Endothelial cell of umbilical vein (primary cell): ENCODE data around the gene PRR15L. TPM values are rescaled to one million over a fixed set of nuclear protein-coding genes. Genes with fewer than 3 reads are reported as not detected.

Experiments
- BruUV-seq: library from RNA; stranded (reverse); fragments of 400-500 nt; replicated peaks from 2 replicates; lab custom pipeline; 2021; lab: Mats Ljungman, UMichigan
- CTCF ChIA-PET: fragments of 300-600, 350-600 bp; sonication (Branson Sonifier 250); formaldehyde crosslinking; loops from one replicate; lab custom pipeline; 2021; ENCODE audit warnings: antibody characterized with exemption, inconsistent platforms; lab: Charles Lee
- POLR2A ChIA-PET: fragments of 300-600, 350-600 bp; sonication (Branson Sonifier 250); formaldehyde crosslinking; loops from one replicate; lab custom pipeline; 2021; ENCODE audit warnings: antibody characterized with exemption, inconsistent platforms; lab: Charles Lee
- DNase-seq: peaks from one replicate; pipeline ENCODE4 v3.0.0-alpha.2; 2011; ENCODE audit warnings: low read depth, low spot score
- FAIRE-seq: peaks from 2 replicates; lab custom pipeline; 2011; peaks lifted over from hg19 to GRCh38; lab: Jason Lieb, UNC
- H2AFZ ChIP-seq: 2 replicates; pipeline ENCODE4 v1.6.0; 2012; ENCODE audit warnings: low read depth, low read length, control low read depth, inconsistent platforms
- H3K27ac ChIP-seq: 2 replicates; pipeline ENCODE4 v1.5.1; 2011; ENCODE audit warnings: low read depth, mild to moderate bottlenecking, control low read depth, low read length, moderate library complexity; ENCODE audit not compliant: insufficient read depth
- H3K27me3 ChIP-seq, 2 experiments: 2 replicates each; pipeline versions ENCODE4 v1.6.0 to v1.6.1; 2011; ENCODE audit warnings: low read length in 2 of 2, mixed read lengths in 1 of 2; ENCODE audit not compliant: control insufficient read depth in 2 of 2, insufficient read depth in 2 of 2
- H3K36me3 ChIP-seq, 2 experiments: 2 replicates in 1 of 2; 3 replicates in 1 of 2; pipeline ENCODE4 v1.5.1; 2011; ENCODE audit warnings: low read length in 2 of 2, mild to moderate bottlenecking in 1 of 2, moderate library complexity in 1 of 2; ENCODE audit not compliant: control insufficient read depth in 2 of 2, insufficient read depth in 2 of 2; ENCODE audit errors: extremely low read depth in 1 of 2
- H3K4me1 ChIP-seq: 3 replicates; pipeline ENCODE4 v1.5.1; 2011; ENCODE audit warnings: mild to moderate bottlenecking, low read length; ENCODE audit not compliant: control insufficient read depth, insufficient read depth; ENCODE audit errors: extremely low read depth
- H3K4me2 ChIP-seq: 2 replicates; pipeline ENCODE4 v1.6.1; 2011; ENCODE audit warnings: low read length, control low read depth, mixed read lengths; ENCODE audit not compliant: insufficient read depth
- H3K4me3 ChIP-seq, 3 experiments: fragments of 200-600 bp in 1 of 3; sonication (generic), shearing (Covaris generic) in 1 of 3; replicated peaks in 1 of 3; 2 replicates each; pipeline ENCODE4 v1.5.1; 2011 to 2016; ENCODE audit warnings: control low read depth in 3 of 3, low read length in 3 of 3, mild to moderate bottlenecking in 2 of 3, inconsistent platforms in 1 of 3, low read depth in 1 of 3, moderate library complexity in 1 of 3; ENCODE audit not compliant: insufficient read depth in 1 of 3
- H3K79me2 ChIP-seq: 2 replicates; pipeline ENCODE4 v1.6.0; 2012; ENCODE audit warnings: low read length, inconsistent platforms; ENCODE audit not compliant: control insufficient read depth, insufficient read depth
- H3K9ac ChIP-seq: replicated peaks from 2 replicates; pipeline ENCODE3; 2011; ENCODE audit warnings: low read length, control low read depth; ENCODE audit not compliant: insufficient read depth; ENCODE audit errors: extremely low read depth
- H3K9me1 ChIP-seq: replicated peaks from 3 replicates; pipeline ENCODE4 v1.6.0; 2011; ENCODE audit warnings: mild to moderate bottlenecking, low read length; ENCODE audit not compliant: control insufficient read depth, insufficient read depth; ENCODE audit errors: extremely low read depth
- H3K9me3 ChIP-seq: replicated peaks from 2 replicates; pipeline ENCODE4 v1.5.1; 2012; ENCODE audit warnings: low read length, inconsistent platforms; ENCODE audit not compliant: control insufficient read depth, insufficient read depth
- H4K20me1 ChIP-seq: replicated peaks from 2 replicates; pipeline ENCODE3; 2011; ENCODE audit warnings: mild to moderate bottlenecking, low read length; ENCODE audit not compliant: control insufficient read depth, insufficient read depth; ENCODE audit errors: extremely low read depth
- CTCF ChIP-seq, 2 donors: IDR thresholded peaks; 1 replicate in 1 of 2; 2 replicates in 1 of 2; pipeline ENCODE4 v1.5.1; 2011; ENCODE audit warnings: low read length in 2 of 2, mild to moderate bottlenecking in 2 of 2, moderate library complexity in 2 of 2, control low read depth in 1 of 2, inconsistent platforms in 1 of 2, low read depth in 1 of 2; ENCODE audit not compliant: insufficient read depth in 1 of 2; ENCODE audit errors: extremely low read depth in 1 of 2
- EZH2 ChIP-seq: IDR thresholded peaks from 2 replicates; pipeline ENCODE4 v1.6.1; 2012; ENCODE audit warnings: borderline replicate concordance, low read depth, mild to moderate bottlenecking, moderate library complexity, low read length, inconsistent platforms; ENCODE audit not compliant: severe bottlenecking
- FOS ChIP-seq: IDR thresholded peaks from 2 replicates; pipeline ENCODE4 v1.6.1; 2011; ENCODE audit warnings: mild to moderate bottlenecking, low read length, moderate library complexity, borderline replicate concordance; ENCODE audit not compliant: insufficient read depth
- GATA2 ChIP-seq: IDR thresholded peaks from 2 replicates; pipeline ENCODE4 v1.7.0; 2011; ENCODE audit warnings: low read depth, mild to moderate bottlenecking, moderate library complexity, mixed read lengths, low read length; ENCODE audit not compliant: insufficient read length, insufficient read depth
- JUN ChIP-seq: IDR thresholded peaks from 2 replicates; pipeline ENCODE4 v1.6.1; 2011; ENCODE audit warnings: borderline replicate concordance, low read depth; ENCODE audit not compliant: insufficient read length, insufficient read depth
- MAX ChIP-seq: IDR thresholded peaks from 2 replicates; pipeline ENCODE4 v1.6.1; 2011; ENCODE audit not compliant: insufficient read depth, insufficient read length
- MYC ChIP-seq: IDR thresholded peaks from one replicate; pipeline ENCODE4 v1.6.1; 2011; ENCODE audit warnings: mild to moderate bottlenecking, low read depth, low read length
- POLR2A ChIP-seq: IDR thresholded peaks from 2 replicates; pipeline ENCODE4 v1.6.1; 2012; ENCODE audit warnings: low read depth, mild to moderate bottlenecking, control low read depth, low read length
- POLR2AphosphoS5 ChIP-seq: IDR thresholded peaks from 2 replicates; pipeline ENCODE4 v1.6.1; 2012; ENCODE audit warnings: low read depth, mild to moderate bottlenecking, control low read depth, low read length, moderate library complexity; ENCODE audit not compliant: insufficient read depth
- dilution Hi-C: fragments of 300-500 bp; cut with MboI; formaldehyde crosslinking; loops from one replicate; pipeline ENCODE4 v1.15.0; 2019; ENCODE audit warnings: low sequenced_read_pairs; ENCODE audit not compliant: extremely low pct_ligation_motif_present
- intact Hi-C: fragments of 100-400 bp; cut with micrococcal nuclease; formaldehyde crosslinking; loops from one replicate; pipeline ENCODE4 v1.10.0; 2022
- polyA plus RNA-seq, 4 experiments: library from polyadenylated mRNA; depleted of rRNA in 3 of 4; stranded (reverse) in 3 of 4; unstranded in 1 of 4; fragments of >200 nt; gene quantifications; 2 replicates each; pipeline versions ENCODE4 v1.2.1 to v1.2.3, GENCODE V29; 2011 to 2012; ENCODE audit warnings: missing spikeins in 1 of 4
- total RNA-seq: library from RNA; stranded (reverse); gene quantifications from 2 replicates; pipeline ENCODE4 v1.2.3, GENCODE V29; 2021

The PRR15L gene
- total and polyA plus RNA-seq, 2 donors (not counting 3 experiments of a cell fraction or from before 2014, with no cell fraction given), result not detected

- TF ChIP-seq MAX (no peak), GATA2 (no peak), POLR2AphosphoS5 (no peak), CTCF (IDR thresholded peaks at IDR 0.05; ENCODE audit: extremely low read depth in 1 of 2, insufficient read depth in 1 of 2, low read depth in 1 of 2, low read length in 2 of 2) (no peak), JUN (no peak), EZH2 (no peak), POLR2A (no peak), FOS (no peak), MYC (no peak)
- dilution Hi-C loops (no loop called here), intact Hi-C loops (no loop called here)
- H3K36me3 ChIP-seq, result peaks cover 0 to 2% of the 10 kb centered on the region in 2 experiments
- DNase-seq (no peak), FAIRE-seq (no peak)
- no peaks in the 10 kb centered on the region for H3K4me1 ChIP-seq
- no peaks in the 10 kb centered on the region for H3K79me2 ChIP-seq
- no peak overlapping the region for H3K27ac ChIP-seq
- H3K9ac ChIP-seq, result no peak overlapping the region
- no TSS peak for BruUV-seq
- CTCF ChIA-PET, result interaction anchor here (0.8 to 8.0 kb wide), 6 partner anchors 9 to 67 kb away, joined by 3 to 73 read pairs (median 4); partner anchors contain the start of gene CDK5RAP3
- H3K4me2 ChIP-seq, result no peak overlapping the region
- no peak overlapping the region for H2AFZ ChIP-seq
- peaks cover 2 to 9% of the 10 kb centered on the region in 2 experiments for H3K27me3 ChIP-seq
- no peaks in the 10 kb centered on the region for H3K9me3 ChIP-seq
- POLR2A ChIA-PET, result no interaction called here
- H4K20me1 ChIP-seq, result no peaks in the 10 kb centered on the region
- H3K4me3 ChIP-seq, result no peak overlapping the region
- no peaks in the 10 kb centered on the region for H3K9me1 ChIP-seq
Observed at GRCh38 chr17:47956791-47957590, 692 bp downstream of the PRR15L start.
